Ishikawa (cell line): ENCODE measurements around the gene AMELY.

Experiments
- CEBPB ChIP-seq: IDR thresholded peaks from 2 replicates; pipeline ENCODE4 v1.6.1; 2012
- CREB1 ChIP-seq: IDR thresholded peaks from 2 replicates; pipeline ENCODE4 v1.6.1; 2012; ENCODE audit warnings: low read depth
- EGR1 ChIP-seq: IDR thresholded peaks from 2 replicates; pipeline ENCODE4 v1.6.1; 2012
- EP300 ChIP-seq: IDR thresholded peaks from 2 replicates; pipeline ENCODE4 v1.6.1; 2012; ENCODE audit warnings: borderline replicate concordance
- FOXM1 ChIP-seq: IDR thresholded peaks from 2 replicates; pipeline ENCODE4 v1.6.1; 2012; ENCODE audit warnings: low read depth, borderline replicate concordance
- NFIC ChIP-seq: IDR thresholded peaks from 2 replicates; pipeline ENCODE4 v1.6.1; 2012
- RAD21 ChIP-seq: IDR thresholded peaks from 2 replicates; pipeline ENCODE4 v1.6.1; 2012; ENCODE audit warnings: low read depth
- TAF1 ChIP-seq: IDR thresholded peaks from 2 replicates; pipeline ENCODE4 v1.6.1; 2012; ENCODE audit warnings: low read depth, mild to moderate bottlenecking
- TCF12 ChIP-seq: IDR thresholded peaks from 2 replicates; pipeline ENCODE4 v1.6.1; 2012; ENCODE audit warnings: low read depth
- TEAD4 ChIP-seq: IDR thresholded peaks from 2 replicates; pipeline ENCODE4 v1.6.1; 2012
- YY1 ChIP-seq: IDR thresholded peaks from 2 replicates; pipeline ENCODE4 v1.6.1; 2012; ENCODE audit warnings: low read depth
- ZBTB7A ChIP-seq: IDR thresholded peaks from 2 replicates; pipeline ENCODE4 v1.6.1; 2012; ENCODE audit warnings: low read depth
- TF ChIP-seq, protein P1 (sequence below): IDR thresholded peaks from 2 replicates; pipeline ENCODE4 v1.6.1; 2012; ENCODE audit warnings: low read depth, mild to moderate bottlenecking
- TF ChIP-seq, protein P2 (sequence below): IDR thresholded peaks from 2 replicates; pipeline ENCODE4 v1.6.1; 2012
- TF ChIP-seq, protein P3 (sequence below): IDR thresholded peaks from 2 replicates; pipeline ENCODE4 v1.6.1; 2012

AMELY gene

DNA sequence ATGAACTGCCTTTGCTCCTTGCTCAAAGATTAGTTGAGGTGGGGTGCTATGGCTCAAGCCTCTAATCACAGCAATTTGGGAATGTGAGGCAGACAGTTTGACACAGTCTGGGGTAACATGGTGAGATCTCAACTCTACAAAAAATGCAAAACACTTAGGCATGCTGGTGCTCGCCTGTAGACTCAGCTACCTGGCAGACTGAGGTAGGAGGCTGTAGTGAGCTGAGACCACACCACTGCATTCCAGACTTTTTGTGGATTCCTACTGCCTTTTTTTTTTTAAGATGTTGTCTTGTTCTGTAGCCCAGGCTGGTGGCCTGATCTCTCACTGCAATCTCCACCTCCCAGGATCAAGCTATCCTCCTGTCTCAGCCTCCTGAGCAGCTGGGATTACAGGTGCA, 4.0 kb downstream of the AMELY start:
- TF ChIP-seq EP300 (no peak), TCF12 (no peak), ZBTB7A (no peak), NFIC (no peak), EGR1 (no peak), RAD21 (no peak), CEBPB (no peak), TAF1 (no peak), YY1 (no peak), TEAD4 (no peak), FOXM1 (no peak), CREB1 (no peak)
- TF ChIP-seq, protein P1, sequence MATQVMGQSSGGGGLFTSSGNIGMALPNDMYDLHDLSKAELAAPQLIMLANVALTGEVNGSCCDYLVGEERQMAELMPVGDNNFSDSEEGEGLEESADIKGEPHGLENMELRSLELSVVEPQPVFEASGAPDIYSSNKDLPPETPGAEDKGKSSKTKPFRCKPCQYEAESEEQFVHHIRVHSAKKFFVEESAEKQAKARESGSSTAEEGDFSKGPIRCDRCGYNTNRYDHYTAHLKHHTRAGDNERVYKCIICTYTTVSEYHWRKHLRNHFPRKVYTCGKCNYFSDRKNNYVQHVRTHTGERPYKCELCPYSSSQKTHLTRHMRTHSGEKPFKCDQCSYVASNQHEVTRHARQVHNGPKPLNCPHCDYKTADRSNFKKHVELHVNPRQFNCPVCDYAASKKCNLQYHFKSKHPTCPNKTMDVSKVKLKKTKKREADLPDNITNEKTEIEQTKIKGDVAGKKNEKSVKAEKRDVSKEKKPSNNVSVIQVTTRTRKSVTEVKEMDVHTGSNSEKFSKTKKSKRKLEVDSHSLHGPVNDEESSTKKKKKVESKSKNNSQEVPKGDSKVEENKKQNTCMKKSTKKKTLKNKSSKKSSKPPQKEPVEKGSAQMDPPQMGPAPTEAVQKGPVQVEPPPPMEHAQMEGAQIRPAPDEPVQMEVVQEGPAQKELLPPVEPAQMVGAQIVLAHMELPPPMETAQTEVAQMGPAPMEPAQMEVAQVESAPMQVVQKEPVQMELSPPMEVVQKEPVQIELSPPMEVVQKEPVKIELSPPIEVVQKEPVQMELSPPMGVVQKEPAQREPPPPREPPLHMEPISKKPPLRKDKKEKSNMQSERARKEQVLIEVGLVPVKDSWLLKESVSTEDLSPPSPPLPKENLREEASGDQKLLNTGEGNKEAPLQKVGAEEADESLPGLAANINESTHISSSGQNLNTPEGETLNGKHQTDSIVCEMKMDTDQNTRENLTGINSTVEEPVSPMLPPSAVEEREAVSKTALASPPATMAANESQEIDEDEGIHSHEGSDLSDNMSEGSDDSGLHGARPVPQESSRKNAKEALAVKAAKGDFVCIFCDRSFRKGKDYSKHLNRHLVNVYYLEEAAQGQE: no peak
- TF ChIP-seq, protein P2, sequence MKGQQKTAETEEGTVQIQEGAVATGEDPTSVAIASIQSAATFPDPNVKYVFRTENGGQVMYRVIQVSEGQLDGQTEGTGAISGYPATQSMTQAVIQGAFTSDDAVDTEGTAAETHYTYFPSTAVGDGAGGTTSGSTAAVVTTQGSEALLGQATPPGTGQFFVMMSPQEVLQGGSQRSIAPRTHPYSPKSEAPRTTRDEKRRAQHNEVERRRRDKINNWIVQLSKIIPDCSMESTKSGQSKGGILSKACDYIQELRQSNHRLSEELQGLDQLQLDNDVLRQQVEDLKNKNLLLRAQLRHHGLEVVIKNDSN: no peak
- TF ChIP-seq, protein P3, sequence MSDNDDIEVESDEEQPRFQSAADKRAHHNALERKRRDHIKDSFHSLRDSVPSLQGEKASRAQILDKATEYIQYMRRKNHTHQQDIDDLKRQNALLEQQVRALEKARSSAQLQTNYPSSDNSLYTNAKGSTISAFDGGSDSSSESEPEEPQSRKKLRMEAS: no peak

DNA sequence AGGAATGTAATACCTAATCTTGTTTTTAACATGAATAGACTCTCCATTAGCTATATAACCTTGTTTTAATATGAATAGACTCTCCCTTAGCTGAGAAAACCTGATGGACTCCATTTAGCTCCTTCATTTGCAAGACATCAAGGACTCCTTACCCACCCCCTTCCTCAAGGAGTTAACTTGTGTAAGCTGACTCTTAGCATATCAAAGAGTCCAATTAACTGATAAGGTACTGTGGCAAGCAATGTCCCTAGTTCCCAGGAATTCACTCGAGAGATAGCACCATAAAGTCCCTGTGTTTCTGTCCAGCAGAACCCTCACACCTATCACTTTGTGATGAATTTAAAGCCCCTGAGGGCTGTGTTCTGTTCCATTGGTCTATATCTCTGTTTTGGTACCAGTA, 16.3 kb downstream of the AMELY start:
- no peak for TF ChIP-seq FOXM1
- TF ChIP-seq RAD21: no peak
- TF ChIP-seq, protein P2: no peak
- no peak for TF ChIP-seq TEAD4
- no peak for TF ChIP-seq EGR1
- TF ChIP-seq CREB1: no peak
- TF ChIP-seq TCF12: no peak

DNA sequence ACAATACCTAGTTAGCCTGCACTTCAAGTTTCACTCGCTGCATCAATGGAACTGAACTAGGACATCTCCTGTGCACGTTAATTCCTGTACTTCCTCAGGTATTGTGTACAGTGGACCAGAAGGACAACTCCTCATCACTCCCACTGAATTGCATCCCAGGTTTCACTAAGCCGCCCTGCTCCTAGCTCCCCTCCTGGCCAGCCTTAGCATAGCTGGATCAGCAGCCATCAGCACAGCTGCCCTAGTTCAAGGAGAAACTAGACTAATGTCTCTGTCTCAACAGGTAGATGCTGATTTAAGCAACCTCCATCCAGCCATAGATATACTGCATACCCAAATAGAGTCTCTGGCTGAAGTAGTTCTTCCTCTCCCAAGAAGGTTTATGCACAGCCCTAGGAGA, 17.1 kb downstream of the AMELY start:
- TF ChIP-seq EP300: no peak

DNA sequence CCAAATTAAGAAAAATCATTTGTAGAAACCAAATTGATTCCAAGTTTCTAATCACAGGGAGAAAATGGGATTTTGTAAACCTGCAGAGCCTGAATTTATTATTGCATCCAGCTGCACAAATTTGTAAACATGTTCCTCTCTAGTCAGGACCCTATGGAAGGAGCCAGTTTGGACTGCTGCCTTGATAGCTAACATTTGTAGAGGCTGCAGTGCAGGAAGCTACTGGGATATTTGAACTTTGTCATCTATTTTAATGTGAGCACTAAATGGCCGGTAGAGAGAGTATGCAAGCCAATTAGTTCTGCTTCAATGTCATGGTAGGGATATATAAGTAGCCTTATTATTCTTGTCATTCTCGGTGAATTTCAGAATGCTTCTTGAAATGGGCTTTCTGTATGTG, 62.2 kb downstream of the AMELY start:
- no peak for TF ChIP-seq EGR1
